ENCODE results near the gene ZFYVE26. TPM values are rescaled to one million over a fixed set of nuclear protein-coding genes. Genes with fewer than 3 reads are reported as not detected.

The ZFYVE26 gene
- total and polyA plus RNA-seq, 2 of the 8 experiments (the other 6 are each of a cell fraction or from before 2014, with no cell fraction given) = 13.0 to 23.3 TPM

GRCh38 chr14:67784244-67784823 lies 32.1 kb downstream of the ZFYVE26 start:
- no peak overlapping the region for H3K27ac ChIP-seq (ENCODE audit: low read depth, low read length)
- no peak overlapping the region for H4K5ac ChIP-seq (ENCODE audit: insufficient read length, low read depth, low read length)
- no peak overlapping the region for H4K91ac ChIP-seq (replicated peaks; ENCODE audit: insufficient read length, low read length)
- no peak overlapping the region for H2BK120ac ChIP-seq (replicated peaks; ENCODE audit: low read depth, low read length)
- H3K18ac ChIP-seq (ENCODE audit: extremely low read depth, low read length) = no peak overlapping the region
- no peaks in the 10 kb centered on the region for H3K27me3 ChIP-seq (replicated peaks in 1 of 4; ENCODE audit: control insufficient read depth in 3 of 4, extremely low read depth in 1 of 4, insufficient read depth in 3 of 4, low read length in 3 of 4)
- 89% methylated on average over 5 of the region's 5 CpGs; no CpG with 5 or more reads in 1 of the 2 experiments for WGBS, 2 experiments (ENCODE audit: extremely low coverage in 1 of 2, insufficient coverage in 1 of 2, insufficient read length in 1 of 2, insufficient replicate concordance in 2 of 2, low coverage in 1 of 2, low lambda C conversion rate in 2 of 2, missing lambda C conversion rate in 1 of 2)
- no peak overlapping the region for H3K56ac ChIP-seq (replicated peaks; ENCODE audit: insufficient read length, low read depth, low read length)
- ChIA-PET CTCF (ENCODE audit: partially characterized antibody) (interaction anchor here (1.1 kb wide), 1 partner anchor 14 kb away, joined by 3 read pairs; no protein-coding TSS in a partner anchor), POLR2A (ENCODE audit: partially characterized antibody) (interaction anchor here (2.7 kb wide), 1 partner anchor 10 kb away, joined by 10 read pairs; no protein-coding TSS in a partner anchor)
- H2BK5ac ChIP-seq (ENCODE audit: low read depth, low read length) = no peak overlapping the region
- H2BK15ac ChIP-seq (ENCODE audit: low read length) = no peak overlapping the region
- H2AK5ac ChIP-seq (ENCODE audit: low read depth, low read length) = no peak overlapping the region
- H3K4me2 ChIP-seq (ENCODE audit: insufficient read depth in 1 of 2, low read depth in 2 of 2, low read length in 2 of 2) = no peak overlapping the region
- H2BK20ac ChIP-seq (ENCODE audit: low read length) = no peak overlapping the region
- no peak overlapping the region for H3K4ac ChIP-seq (replicated peaks; ENCODE audit: insufficient read length, low read depth, low read length)
- H3K14ac ChIP-seq (ENCODE audit: insufficient read length) = no peak overlapping the region
- H4K8ac ChIP-seq (ENCODE audit: extremely low read depth, insufficient read depth, low read length) = no peak overlapping the region
- no peaks in the 10 kb centered on the region for H3K79me2 ChIP-seq (ENCODE audit: control insufficient read depth in 1 of 2, insufficient read depth in 2 of 2, low read length in 2 of 2)
- no peak overlapping the region for H2AFZ ChIP-seq (ENCODE audit: low read length)
- H3K79me1 ChIP-seq (ENCODE audit: low read depth, low read length) = no peaks in the 10 kb centered on the region
- no peaks in the 10 kb centered on the region for H3K9me3 ChIP-seq (ENCODE audit: insufficient read depth in 2 of 2, low read depth in 1 of 2, low read length in 1 of 2)
- H3K36me3 ChIP-seq (ENCODE audit: control insufficient read depth in 2 of 4, insufficient read depth in 4 of 4, low read length in 3 of 4) = peaks cover 33 to 82% (median 66%) of the 10 kb centered on the region in 4 experiments
- no peak overlapping the region for H3K4me3 ChIP-seq (ENCODE audit: extremely low read depth in 1 of 4, insufficient read depth in 2 of 4, low read depth in 3 of 4, low read length in 4 of 4)
- DNase-seq (ENCODE audit: low read depth in 1 of 2, low spot score in 2 of 2) (no peak), FAIRE-seq (no peak)
- H2BK12ac ChIP-seq (ENCODE audit: low read depth, low read length) = no peak overlapping the region
- H3K23me2 ChIP-seq (ENCODE audit: low read depth, low read length) = no peaks in the 10 kb centered on the region
- H3K4me1 ChIP-seq (replicated peaks in 1 of 4; ENCODE audit: control insufficient read depth in 3 of 4, insufficient read depth in 4 of 4, low read length in 3 of 4) = no peaks in the 10 kb centered on the region
- peaks cover 0 to 4% of the 10 kb centered on the region in 2 experiments for H4K20me1 ChIP-seq (replicated peaks in 1 of 2; ENCODE audit: control insufficient read depth in 1 of 2, insufficient read depth in 2 of 2, low read length in 2 of 2)
- no peak overlapping the region for H3K9ac ChIP-seq (replicated peaks in 1 of 4; ENCODE audit: extremely low read depth in 1 of 4, low read depth in 3 of 4, low read length in 3 of 4)
- no peak overlapping the region for H3K23ac ChIP-seq (ENCODE audit: insufficient read length)
- TF ChIP-seq PHF8 (conservative IDR thresholded peaks at IDR 0.05; ENCODE audit: low read depth, low read length) (no peak), E2F6 (IDR thresholded peaks at IDR 0.05) (no peak), SP2 (IDR thresholded peaks at IDR 0.05; ENCODE audit: low read length) (no peak)

All from H1 (cell line).